Liver (tissue), 3 donors: ENCODE results near the gene MERTK.

Experiments
- ATF3 ChIP-seq: IDR thresholded peaks from 2 replicates; pipeline ENCODE4 v1.6.1; 2016; ENCODE audit warnings: antibody characterized with exemption
- CTCF ChIP-seq: fragments of 150-350 bp; IDR thresholded peaks from 2 replicates; pipeline ENCODE4 v1.5.1; 2017; ENCODE audit warnings: improper control_type of control experiment, low read depth, low read length; ENCODE audit not compliant: missing input control
- MAX ChIP-seq: IDR thresholded peaks from 2 replicates; pipeline ENCODE4 v1.6.1; 2016; ENCODE audit warnings: antibody characterized with exemption
- RAD21 ChIP-seq, 2 donors: IDR thresholded peaks; 2 replicates each; pipeline ENCODE4 v1.6.1; 2016; ENCODE audit warnings: antibody characterized with exemption in 2 of 2, mild to moderate bottlenecking in 2 of 2
- SP1 ChIP-seq: IDR thresholded peaks from 2 replicates; pipeline ENCODE4 v1.6.1; 2018; ENCODE audit warnings: antibody characterized with exemption, mild to moderate bottlenecking
- TAF1 ChIP-seq: conservative IDR thresholded peaks from 2 replicates; pipeline ENCODE4 v1.6.1; 2016; ENCODE audit warnings: antibody characterized with exemption, mild to moderate bottlenecking
- YY1 ChIP-seq: IDR thresholded peaks from 2 replicates; pipeline ENCODE4 v1.6.1; 2016; ENCODE audit warnings: antibody characterized with exemption, mild to moderate bottlenecking
- donor health status: healthy.
- donor health status: healthy.

GRCh38 chr2:111972955-111973565 is 74.7 kb downstream of the MERTK start:
- TF ChIP-seq RAD21 (IDR thresholded peaks at IDR 0.05), result no peak
- no peak for TF ChIP-seq YY1
- TF ChIP-seq SP1, result no peak
- TF ChIP-seq MAX, result no peak
- no peak for TF ChIP-seq CTCF
- no peak for TF ChIP-seq TAF1
- TF ChIP-seq ATF3, result no peak
